Ovary (tissue), 9 donors: ENCODE measurements around the gene CXCL17. TPM values are rescaled to one million over a fixed set of nuclear protein-coding genes. Genes with fewer than 3 reads are reported as not detected.

Experiments used
- DNase-seq, 5 donors: peaks; one replicate each; pipeline ENCODE4 v3.0.0-alpha.2; 2019 to 2020
- H3K27ac ChIP-seq, 2 donors: fragments of 200-600 bp; one replicate each; pipeline versions ENCODE4 v1.5.1 to v1.8.0; 2019 to 2022
- H3K27me3 ChIP-seq: fragments of 200-600 bp; one replicate; pipeline ENCODE4 v1.8.0; 2022
- H3K36me3 ChIP-seq: fragments of 200-600 bp; sonication (generic); one replicate; pipeline ENCODE4 v1.5.1; 2019
- H3K4me1 ChIP-seq: one replicate; pipeline ENCODE4 v1.8.1; 2013; ENCODE audit warnings: mild to moderate bottlenecking, moderate library complexity; ENCODE audit not compliant: insufficient read depth
- H3K4me3 ChIP-seq: fragments of 200-600 bp; sonication (generic); one replicate; pipeline ENCODE4 v1.5.1; 2017
- H3K9me3 ChIP-seq, 2 donors: fragments of 200-600 bp in 1 of 2; sonication (generic) in 1 of 2; one replicate each; pipeline versions ENCODE4 v1.5.1 to v1.8.1; 2013 to 2019; ENCODE audit warnings: mild to moderate bottlenecking in 1 of 2, moderate library complexity in 1 of 2
- EP300 ChIP-seq: sonication (generic); formaldehyde crosslinking; IDR thresholded peaks from one replicate; pipeline ENCODE4 v1.6.1; 2017; ENCODE audit warnings: antibody characterized with exemption
- POLR2A ChIP-seq: fragments of 450-650 bp; IDR thresholded peaks from one replicate; pipeline ENCODE4 v1.6.1; 2017; ENCODE audit warnings: antibody characterized with exemption, mild to moderate bottlenecking, moderate library complexity
- WGBS, 3 donors: extraction: QIAGEN DNeasy Blood & Tissue Kit in 1 of 3; methylation state at CpG; one replicate each; pipeline versions ENCODE4 v1.1.5 to v1.1.7; 2013 to 2017; 5-methylcytosine and 5-hydroxymethylcytosine counted together
- intact Hi-C, 4 donors: fragments of 100-400 bp; cut with DNase I; formaldehyde crosslinking; loops; one replicate each; pipeline versions ENCODE4 v1.11.0 to v1.15.1; 2022 to 2023
- polyA plus RNA-seq, 2 donors: library from polyadenylated mRNA; stranded (reverse); fragments of 200-250 nt in 1 of 2; fragments of 350-450 nt in 1 of 2; fragmentation: Illumina TruSeq in 1 of 2; extraction: RNeasy Lipid Tissue Mini Kit (QIAGEN cat#74804) in 1 of 2; gene quantifications; one replicate each; pipeline ENCODE4 v1.2.3, GENCODE V29; 2013 to 2014
- total RNA-seq, 7 donors: library from RNA; depleted of rRNA in 2 of 7; stranded (reverse); fragments of >200 nt in 2 of 7; fragmentation: NEBNext Ultra II Directional in 3 of 7; extraction: Animal tissue kit (Norgen Biotek cat#: 25700) in 3 of 7; gene quantifications; one replicate each; pipeline versions ENCODE4 v1.1.0 to v1.2.4, GENCODE V29; 2016 to 2023
- TF ChIP-seq, protein P1 (sequence below), 3 donors: fragments of 450-650 bp in 2 of 3; fragments of 200-600 bp in 1 of 3; IDR thresholded peaks; one replicate each; pipeline versions ENCODE4 v1.5.1 to v1.8.0; 2016 to 2022; ENCODE audit warnings: antibody characterized with exemption in 3 of 3, mild to moderate bottlenecking in 1 of 3
- donor health status: DM: no; HTN: no; CAD: no; lungs with moderate emphysema.
- donor health status: DM: no; HTN: no; CAD: no.
- donor health status: Bipolar disorder and iron deficiency.
- donor health status: DM: yes; HTN: yes; CAD: no.
- donor health status: DM: no; HTN: no; CAD: no.
- donor health status: DM: yes; HTN: yes; CAD: no.

The CXCL17 gene
- total and polyA plus RNA-seq, 9 donors = 0.32 to 0.46 TPM; not detected in 7

- DNase-seq = no peak
- 26 to 41% (median 39%) methylated on average over 7 of the region's 7 CpGs for WGBS, 3 donors
- Histone ChIP-seq H3K27me3 (no peaks in the 10 kb centered on the region), H3K9me3 (no peaks in the 10 kb centered on the region), H3K36me3 (no peaks in the 10 kb centered on the region), H3K27ac (no peak overlapping the region), H3K4me1 (no peaks in the 10 kb centered on the region), H3K4me3 (no peak overlapping the region)
- TF ChIP-seq EP300 = no peak
- TF ChIP-seq POLR2A = no peak
- TF ChIP-seq, protein P1, sequence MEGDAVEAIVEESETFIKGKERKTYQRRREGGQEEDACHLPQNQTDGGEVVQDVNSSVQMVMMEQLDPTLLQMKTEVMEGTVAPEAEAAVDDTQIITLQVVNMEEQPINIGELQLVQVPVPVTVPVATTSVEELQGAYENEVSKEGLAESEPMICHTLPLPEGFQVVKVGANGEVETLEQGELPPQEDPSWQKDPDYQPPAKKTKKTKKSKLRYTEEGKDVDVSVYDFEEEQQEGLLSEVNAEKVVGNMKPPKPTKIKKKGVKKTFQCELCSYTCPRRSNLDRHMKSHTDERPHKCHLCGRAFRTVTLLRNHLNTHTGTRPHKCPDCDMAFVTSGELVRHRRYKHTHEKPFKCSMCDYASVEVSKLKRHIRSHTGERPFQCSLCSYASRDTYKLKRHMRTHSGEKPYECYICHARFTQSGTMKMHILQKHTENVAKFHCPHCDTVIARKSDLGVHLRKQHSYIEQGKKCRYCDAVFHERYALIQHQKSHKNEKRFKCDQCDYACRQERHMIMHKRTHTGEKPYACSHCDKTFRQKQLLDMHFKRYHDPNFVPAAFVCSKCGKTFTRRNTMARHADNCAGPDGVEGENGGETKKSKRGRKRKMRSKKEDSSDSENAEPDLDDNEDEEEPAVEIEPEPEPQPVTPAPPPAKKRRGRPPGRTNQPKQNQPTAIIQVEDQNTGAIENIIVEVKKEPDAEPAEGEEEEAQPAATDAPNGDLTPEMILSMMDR (IDR thresholded peaks at IDR 0.05) = no peak
- intact Hi-C loops = no loop called here
Observed at GRCh38 chr19:42480335-42481095, 37.8 kb upstream of the CXCL17 start.

- Histone ChIP-seq H3K36me3 (no peaks in the 10 kb centered on the region), H3K4me1 (no peaks in the 10 kb centered on the region), H3K4me3 (no peak overlapping the region), H3K9me3 (no peaks in the 10 kb centered on the region), H3K27ac (no peak overlapping the region), H3K27me3 (no peaks in the 10 kb centered on the region)
- 93 to 97% (median 93%) methylated on average over 9 of the region's 9 CpGs for WGBS, 3 donors
- no peak for DNase-seq
- TF ChIP-seq, protein P1 (IDR thresholded peaks at IDR 0.05) = no peak
- no peak for TF ChIP-seq POLR2A
- no peak for TF ChIP-seq EP300
- intact Hi-C loops = no loop called here
Observed at GRCh38 chr19:42479736-42480135, 37.0 kb upstream of the CXCL17 start.

GRCh38 chr19:42478765-42479311 lies 36.1 kb upstream of the CXCL17 start:
- DNase-seq = no peak
- no peaks in the 10 kb centered on the region for H3K36me3 ChIP-seq
- intact Hi-C loops = no loop called here
- no peak overlapping the region for H3K4me3 ChIP-seq
- H3K27ac ChIP-seq = no peak overlapping the region
- no peaks in the 10 kb centered on the region for H3K27me3 ChIP-seq
- TF ChIP-seq POLR2A (no peak), EP300 (no peak)
- TF ChIP-seq, protein P1 (IDR thresholded peaks at IDR 0.05) = no peak
- H3K9me3 ChIP-seq = no peaks in the 10 kb centered on the region
- 95 to 98% (median 95%) methylated on average over 2 of the region's 2 CpGs for WGBS, 3 donors
- H3K4me1 ChIP-seq = no peaks in the 10 kb centered on the region

DNA sequence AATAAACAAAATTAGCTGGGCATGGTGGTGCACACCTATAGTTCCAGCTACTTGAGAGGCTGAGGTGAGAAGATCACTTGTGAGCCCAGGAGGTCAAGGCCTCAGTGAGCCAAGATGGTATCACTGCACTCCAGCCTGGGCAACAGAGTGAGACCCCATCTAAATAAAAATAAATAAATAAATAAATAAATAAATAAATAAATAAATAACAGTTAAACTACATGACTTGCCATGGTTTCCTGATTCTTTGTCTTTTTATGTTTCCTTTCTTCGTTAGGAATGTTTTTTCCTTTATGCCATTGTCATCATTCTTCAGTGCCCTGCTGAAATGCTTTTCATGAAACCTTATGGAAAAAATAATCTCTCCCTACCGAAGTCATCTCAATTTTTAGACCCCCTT lies 35.2 kb upstream of the CXCL17 start:
- no peak for DNase-seq
- TF ChIP-seq POLR2A (no peak), EP300 (no peak)
- TF ChIP-seq, protein P1 (IDR thresholded peaks at IDR 0.05) = no peak
- Histone ChIP-seq H3K27me3 (no peaks in the 10 kb centered on the region), H3K4me3 (no peak overlapping the region), H3K4me1 (no peaks in the 10 kb centered on the region), H3K9me3 (no peaks in the 10 kb centered on the region), H3K36me3 (no peaks in the 10 kb centered on the region), H3K27ac (no peak overlapping the region)
- WGBS, 3 donors = 85 to 91% (median 89%) methylated on average over 2 of the region's 2 CpGs
- intact Hi-C loops = no loop called here
